Activated T-helper 17 cell treated with anti-CD3 and anti-CD28 coated beads, Interleukin-2, amount 50 U/mL, for 72 hours (primary cell): ENCODE measurements around the gene C1orf216. TPM values are rescaled to one million over a fixed set of nuclear protein-coding genes. Genes with fewer than 3 reads are reported as not detected.
"Not testable (repeated sequence)": the region's sequence is repeated elsewhere in the genome, so short reads cannot be mapped to it uniquely, and the experiment has no call there.

Source experiments
- ATAC-seq: fragments of 150-1000 bp; cut with Tn5 transposase; replicated peaks from 2 replicates; pipeline ENCODE4 v1.10.0; 2021; ENCODE audit warnings: mild to moderate bottlenecking, moderate library complexity
- H3K27ac Mint-ChIP-seq: one replicate; pipeline ENCODE4 v1.8.0; 2022; ENCODE audit warnings: mixed read lengths
- H3K27me3 Mint-ChIP-seq: one replicate; pipeline ENCODE4 v1.8.0; 2022; ENCODE audit warnings: mixed read lengths
- H3K36me3 Mint-ChIP-seq: one replicate; pipeline ENCODE4 v1.8.0; 2022; ENCODE audit warnings: low read depth, mild to moderate bottlenecking, mixed read lengths
- H3K4me1 Mint-ChIP-seq: one replicate; pipeline ENCODE4 v1.8.0; 2022; ENCODE audit warnings: mixed read lengths
- H3K4me3 Mint-ChIP-seq: one replicate; pipeline ENCODE4 v1.8.0; 2022; ENCODE audit warnings: mild to moderate bottlenecking, mixed read lengths
- H3K9me3 Mint-ChIP-seq: one replicate; pipeline ENCODE4 v1.8.0; 2022; ENCODE audit warnings: mixed read lengths
- total RNA-seq, 2 donors: library from RNA; stranded (reverse); gene quantifications; one replicate each; pipeline ENCODE4 v1.2.3, GENCODE V29; 2022

The C1orf216 gene
- total RNA-seq, 2 donors from 2014 or later: 11.5 to 21.1 TPM

DNA sequence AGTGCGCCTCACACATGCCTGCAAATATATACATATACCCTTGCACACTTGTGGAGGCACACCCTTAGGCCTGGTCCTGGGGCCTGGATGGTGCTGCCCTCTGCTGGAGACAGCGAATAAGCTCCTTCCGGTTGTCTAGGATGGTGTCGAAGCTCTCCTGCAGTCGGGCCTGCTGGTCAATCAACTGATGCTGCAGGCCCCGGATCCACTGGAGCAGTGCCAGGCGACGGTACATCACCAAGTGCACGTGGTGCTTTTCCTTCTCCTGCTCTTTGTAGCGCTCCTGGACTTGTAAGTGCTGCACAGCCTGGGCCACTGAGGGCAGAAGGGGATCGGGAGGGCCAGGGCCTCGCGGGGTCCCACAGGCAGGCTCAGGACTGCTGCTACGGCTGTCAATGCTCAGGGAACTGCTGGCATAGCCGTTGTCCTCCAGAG, 3.1 kb downstream of the C1orf216 start:
- Mint-ChIP-seq H3K27me3 (no peaks in the 10 kb centered on the region), H3K36me3 (peaks cover 37% of the 10 kb centered on the region), H3K9me3 (no peaks in the 10 kb centered on the region), H3K27ac (peak overlapping the region; percentile 57), H3K4me1 (peaks cover 39% of the 10 kb centered on the region), H3K4me3 (peak overlapping the region; percentile 64)
- peak; percentile 62 for ATAC-seq

DNA sequence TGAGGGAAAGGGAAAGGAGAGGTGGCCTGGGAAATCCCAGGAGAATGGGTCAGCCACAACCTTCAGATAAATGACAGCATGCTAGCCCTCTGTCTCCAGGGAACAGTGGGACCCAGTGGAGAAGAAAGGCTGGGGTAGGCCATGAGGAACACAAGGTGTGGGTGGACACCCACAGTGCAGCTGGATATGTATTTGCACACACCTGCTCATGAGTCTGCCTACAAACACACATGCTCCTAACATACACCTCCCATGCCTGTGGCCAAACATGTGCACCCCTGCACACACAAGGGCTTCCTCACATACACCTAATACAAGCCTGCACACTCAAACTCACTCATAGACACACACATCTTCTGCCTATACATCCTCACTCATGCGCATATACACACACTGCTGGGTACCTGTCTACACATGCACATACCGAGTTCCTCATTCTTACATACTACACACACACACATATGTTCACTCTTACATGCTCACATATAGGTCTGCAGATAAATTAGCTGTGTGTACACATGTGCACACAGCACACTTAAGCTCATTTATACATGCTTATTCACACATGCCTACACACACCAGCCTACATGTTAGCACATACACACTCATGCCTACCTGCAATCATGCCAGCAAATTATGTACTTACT, 3.6 kb downstream of the C1orf216 start:
- Mint-ChIP-seq H3K27ac (peak overlapping the region; percentile 57), H3K4me3 (peak overlapping the region; percentile 64), H3K4me1 (peaks cover 39% of the 10 kb centered on the region), H3K27me3 (no peaks in the 10 kb centered on the region), H3K9me3 (no peaks in the 10 kb centered on the region), H3K36me3 (peaks cover 39% of the 10 kb centered on the region)
- no peak for ATAC-seq

DNA sequence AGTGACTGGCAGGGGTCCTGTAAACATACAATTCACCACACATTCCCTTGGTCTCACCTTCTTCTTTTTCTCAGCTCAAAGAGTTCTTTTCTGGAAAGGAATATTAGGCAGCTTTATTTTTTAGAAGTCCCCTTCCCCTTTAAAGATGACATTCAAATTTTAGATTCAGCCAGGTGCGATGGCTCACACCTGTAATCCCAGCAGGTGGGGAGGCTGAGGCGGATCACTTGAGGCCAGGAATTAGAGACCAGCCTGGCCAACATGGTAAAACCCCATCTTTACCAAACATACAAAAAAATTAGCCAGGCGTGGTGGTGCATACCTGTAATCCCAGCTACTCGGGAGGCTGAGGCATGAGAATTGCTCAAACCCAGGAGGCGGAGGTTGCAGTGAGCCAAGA, 7.6 kb downstream of the C1orf216 start:
- not testable (repeated sequence) for H3K4me3 Mint-ChIP-seq, H3K27ac Mint-ChIP-seq, H3K9me3 Mint-ChIP-seq, ATAC-seq
- Mint-ChIP-seq H3K27me3 (peaks cover 19% of the 10 kb centered on the region), H3K36me3 (peaks cover 34% of the 10 kb centered on the region), H3K4me1 (peaks cover 31% of the 10 kb centered on the region)

GRCh38 chr1:35708952-35709351, 9.7 kb downstream of the C1orf216 start:
- Mint-ChIP-seq H3K27ac (no peak overlapping the region), H3K4me1 (peaks cover 16% of the 10 kb centered on the region), H3K36me3 (peaks cover 15% of the 10 kb centered on the region), H3K27me3 (peaks cover 25% of the 10 kb centered on the region), H3K4me3 (peak overlapping the region; percentile 67), H3K9me3 (no peaks in the 10 kb centered on the region)
- ATAC-seq: no peak

DNA sequence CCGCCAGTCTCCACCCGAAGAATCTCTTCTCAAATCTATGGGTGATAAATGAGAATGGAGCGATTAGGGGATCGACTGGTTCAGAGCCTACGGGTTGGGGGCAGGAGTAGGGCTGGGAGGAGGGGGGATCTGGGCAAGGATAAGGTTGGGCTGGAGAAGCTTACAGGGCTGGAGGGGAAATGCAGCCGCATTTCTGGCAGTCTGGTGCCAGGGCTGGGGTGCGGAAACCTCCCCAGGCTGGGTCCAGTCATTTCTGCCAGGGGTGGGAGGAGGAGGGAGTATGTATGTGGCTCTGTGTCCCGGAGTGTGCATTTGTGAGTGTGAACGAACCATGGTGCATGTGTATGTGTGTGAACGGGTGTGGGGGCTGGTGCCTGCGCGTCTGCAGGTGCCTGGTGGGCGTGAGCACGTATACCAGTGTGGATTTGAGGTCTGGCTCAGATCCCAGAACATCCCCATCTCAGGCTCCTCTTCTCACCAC, 10.2 kb downstream of the C1orf216 start:
- no peaks in the 10 kb centered on the region for H3K9me3 Mint-ChIP-seq
- H3K4me1 Mint-ChIP-seq: peaks cover 16% of the 10 kb centered on the region
- H3K4me3 Mint-ChIP-seq: peak overlapping the region; percentile 67
- H3K27me3 Mint-ChIP-seq: peaks cover 25% of the 10 kb centered on the region
- H3K36me3 Mint-ChIP-seq: peaks cover 10% of the 10 kb centered on the region
- ATAC-seq: peak; percentile 60
- no peak overlapping the region for H3K27ac Mint-ChIP-seq

DNA sequence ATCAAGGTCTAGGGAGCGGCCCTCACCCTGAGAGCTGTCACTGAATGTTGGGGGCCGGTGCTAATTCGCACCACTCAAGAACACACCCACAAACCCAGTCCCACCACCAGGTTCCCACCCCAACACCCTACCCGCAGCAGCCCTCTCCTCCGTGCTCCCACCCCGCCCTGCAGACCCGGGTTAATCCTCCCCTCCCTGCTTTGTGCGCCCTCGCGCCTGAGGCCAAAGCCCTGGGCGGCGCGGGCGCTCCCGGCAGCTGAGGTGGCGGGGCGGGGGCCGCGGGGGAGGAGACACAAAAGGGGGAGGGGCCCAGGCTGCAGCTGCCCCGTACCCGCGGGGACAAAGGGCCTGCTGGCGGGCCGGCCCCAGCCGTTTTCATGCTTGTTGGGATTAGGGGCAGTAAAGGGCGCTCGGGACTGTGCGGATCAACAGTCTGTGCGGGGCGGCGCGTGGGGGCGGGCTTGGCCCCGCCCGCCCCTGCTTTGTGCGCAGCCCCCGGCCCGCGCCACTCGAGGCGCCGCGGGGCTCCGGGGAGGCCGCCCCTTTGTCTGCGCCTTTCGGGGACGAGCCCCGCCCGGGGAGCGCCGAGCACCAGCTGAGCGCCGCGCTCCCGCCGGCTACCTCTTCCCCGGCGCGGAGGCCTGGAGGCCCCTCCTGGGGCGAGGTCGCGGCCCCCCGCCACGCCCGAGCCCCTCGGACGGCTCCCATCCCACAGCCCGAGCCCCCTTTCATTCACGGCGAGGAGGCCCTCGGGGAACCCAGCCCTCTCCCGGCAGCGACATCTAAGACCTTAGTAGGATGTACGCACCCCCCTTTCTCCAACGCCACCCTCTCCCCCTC, 10.9 kb downstream of the C1orf216 start:
- peaks cover 8% of the 10 kb centered on the region for H3K36me3 Mint-ChIP-seq
- no peaks in the 10 kb centered on the region for H3K9me3 Mint-ChIP-seq
- peaks cover 16% of the 10 kb centered on the region for H3K4me1 Mint-ChIP-seq
- H3K27ac Mint-ChIP-seq: no peak overlapping the region
- ATAC-seq: peak; percentile 66
- peak overlapping the region; percentile 81 for H3K4me3 Mint-ChIP-seq
- H3K27me3 Mint-ChIP-seq: peaks cover 27% of the 10 kb centered on the region

DNA sequence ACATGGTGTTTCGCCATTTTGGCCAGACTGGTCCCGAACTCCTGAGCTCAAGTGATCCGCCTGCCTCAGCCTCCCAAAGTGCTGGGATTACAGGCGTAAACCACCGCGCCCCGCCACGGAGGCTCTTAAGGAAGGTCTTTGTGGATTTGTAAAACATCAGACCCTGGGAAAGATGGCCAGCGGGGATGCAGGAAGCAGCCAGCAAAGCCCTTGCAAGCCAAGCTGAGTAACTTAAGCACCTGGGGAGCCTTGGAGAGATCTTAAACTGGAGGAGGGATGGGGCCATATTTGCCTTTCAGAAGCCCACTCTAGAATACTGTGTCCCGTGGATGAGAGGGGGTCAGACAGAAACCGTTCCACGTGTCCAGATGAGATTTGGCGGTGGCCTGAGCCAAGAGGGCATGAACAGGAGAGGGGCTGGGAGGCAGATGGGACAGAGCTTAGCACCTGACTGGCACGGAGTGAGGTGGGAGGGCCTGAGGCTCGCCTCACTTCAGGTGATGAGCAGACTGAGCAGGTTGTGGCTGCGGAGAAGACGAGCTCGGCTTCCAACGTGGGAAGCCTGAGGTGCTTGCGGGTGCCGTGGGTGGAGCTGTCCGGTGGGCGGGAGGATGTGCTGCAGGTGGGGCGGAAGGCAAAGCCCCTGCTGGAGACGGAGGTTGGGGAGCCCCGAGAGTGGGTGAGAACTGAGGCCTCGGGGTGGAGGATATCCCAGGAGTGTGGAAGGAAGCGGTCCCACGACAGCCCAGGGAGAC, 11.7 kb downstream of the C1orf216 start:
- Mint-ChIP-seq H3K9me3 (no peaks in the 10 kb centered on the region), H3K4me1 (peaks cover 16% of the 10 kb centered on the region), H3K27me3 (peaks cover 32% of the 10 kb centered on the region), H3K36me3 (peaks cover 8% of the 10 kb centered on the region), H3K27ac (peak overlapping the region; percentile 59), H3K4me3 (peak overlapping the region; percentile 81)
- peak; percentile 20 for ATAC-seq

GRCh38 chr1:35702508-35702907, 16.2 kb downstream of the C1orf216 start:
- Mint-ChIP-seq H3K4me1 (peaks cover 6% of the 10 kb centered on the region), H3K9me3 (no peaks in the 10 kb centered on the region), H3K27ac (no peak overlapping the region), H3K36me3 (no peaks in the 10 kb centered on the region), H3K27me3 (peaks cover 45% of the 10 kb centered on the region), H3K4me3 (no peak overlapping the region)
- no peak for ATAC-seq

GRCh38 chr1:35699152-35699551, 19.5 kb downstream of the C1orf216 start:
- not testable (repeated sequence) for H3K9me3 Mint-ChIP-seq, H3K36me3 Mint-ChIP-seq, ATAC-seq, H3K27ac Mint-ChIP-seq, H3K4me1 Mint-ChIP-seq, H3K4me3 Mint-ChIP-seq
- H3K27me3 Mint-ChIP-seq: peaks cover 41% of the 10 kb centered on the region

DNA sequence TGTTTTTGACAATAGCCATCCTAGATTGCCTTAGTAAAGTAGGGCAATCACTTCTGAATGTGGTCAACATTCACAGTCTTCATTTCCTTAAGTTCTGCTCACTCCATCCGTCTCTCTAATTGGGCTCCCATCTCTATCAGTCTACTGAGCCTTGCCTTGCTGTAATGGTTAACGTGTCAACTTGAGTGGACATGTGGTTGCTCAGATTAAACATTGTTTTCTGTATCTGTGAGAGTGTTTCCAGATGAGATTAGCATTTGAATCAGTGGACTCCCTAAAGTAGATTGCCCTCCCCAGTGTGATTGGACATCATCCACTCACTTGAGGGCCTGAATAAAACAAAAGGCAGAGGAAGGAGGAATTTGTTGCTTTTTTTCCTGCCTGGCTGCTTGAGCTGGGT, 26.4 kb downstream of the C1orf216 start:
- H3K4me3 Mint-ChIP-seq: no peak overlapping the region
- no peak for ATAC-seq
- H3K27me3 Mint-ChIP-seq: peaks cover 19% of the 10 kb centered on the region
- no peaks in the 10 kb centered on the region for H3K9me3 Mint-ChIP-seq
- peaks cover 9% of the 10 kb centered on the region for H3K4me1 Mint-ChIP-seq
- no peaks in the 10 kb centered on the region for H3K36me3 Mint-ChIP-seq
- no peak overlapping the region for H3K27ac Mint-ChIP-seq

GRCh38 chr1:35691571-35692220, 27.0 kb downstream of the C1orf216 start:
- no peak for ATAC-seq
- H3K4me1 Mint-ChIP-seq: peaks cover 9% of the 10 kb centered on the region
- peaks cover 19% of the 10 kb centered on the region for H3K27me3 Mint-ChIP-seq
- no peak overlapping the region for H3K4me3 Mint-ChIP-seq
- no peak overlapping the region for H3K27ac Mint-ChIP-seq
- no peaks in the 10 kb centered on the region for H3K36me3 Mint-ChIP-seq
- no peaks in the 10 kb centered on the region for H3K9me3 Mint-ChIP-seq

DNA sequence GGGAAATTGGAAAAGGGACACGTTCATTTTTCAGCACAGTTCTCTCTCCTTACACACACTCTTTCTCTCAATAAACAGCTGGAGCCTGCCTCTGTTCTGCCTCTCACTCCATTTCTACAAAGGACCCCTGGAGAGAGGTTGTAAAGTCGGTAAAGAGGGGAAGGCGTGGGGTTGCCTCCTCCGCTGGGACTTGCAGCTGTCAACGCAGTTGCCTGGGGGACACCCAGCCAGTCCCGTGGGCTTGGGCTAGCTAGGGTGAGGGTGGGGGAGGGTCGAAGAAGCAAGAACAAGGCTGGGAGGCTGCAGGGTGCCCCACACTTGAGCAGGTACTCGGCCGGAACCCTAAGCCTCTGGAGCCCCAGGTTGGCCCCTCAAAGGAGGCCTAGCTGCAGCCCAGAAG, 27.6 kb downstream of the C1orf216 start:
- Mint-ChIP-seq H3K27ac (no peak overlapping the region), H3K27me3 (peaks cover 21% of the 10 kb centered on the region), H3K4me1 (peaks cover 9% of the 10 kb centered on the region), H3K9me3 (no peaks in the 10 kb centered on the region), H3K36me3 (no peaks in the 10 kb centered on the region), H3K4me3 (no peak overlapping the region)
- no peak for ATAC-seq

DNA sequence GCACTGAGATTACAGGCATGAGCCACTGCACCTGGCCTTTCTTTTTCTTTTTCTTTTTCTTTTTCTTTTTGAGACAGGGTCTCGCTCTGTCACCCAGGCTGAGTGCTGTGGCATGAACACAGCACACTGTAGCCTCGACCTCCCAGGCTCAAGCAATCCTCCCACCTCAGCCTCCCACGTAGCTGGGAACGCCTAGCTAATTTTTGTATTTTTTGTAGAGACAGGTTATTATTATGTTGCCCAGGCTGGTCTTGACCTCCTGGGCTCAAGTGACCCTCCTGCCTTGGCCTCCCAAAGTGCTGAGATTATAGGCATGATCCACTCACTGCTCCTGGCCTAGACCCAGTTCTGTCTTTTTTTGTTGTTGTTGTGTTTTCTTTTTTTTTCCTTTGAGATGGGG, 28.6 kb downstream of the C1orf216 start:
- not testable (repeated sequence) for H3K4me3 Mint-ChIP-seq, H3K9me3 Mint-ChIP-seq, H3K27ac Mint-ChIP-seq, ATAC-seq, H3K4me1 Mint-ChIP-seq, H3K36me3 Mint-ChIP-seq
- peaks cover 20% of the 10 kb centered on the region for H3K27me3 Mint-ChIP-seq

GRCh38 chr1:35688161-35688560, 30.5 kb downstream of the C1orf216 start:
- Mint-ChIP-seq H3K27ac (no peak overlapping the region), H3K4me1 (peaks cover 9% of the 10 kb centered on the region)
- no peak for ATAC-seq

More at GRCh38 chr1:35688161-35688560, 30.5 kb downstream of the C1orf216 start:
- H3K27me3 Mint-ChIP-seq: peaks cover 22% of the 10 kb centered on the region
- no peaks in the 10 kb centered on the region for H3K9me3 Mint-ChIP-seq
- H3K36me3 Mint-ChIP-seq: no peaks in the 10 kb centered on the region
- no peak overlapping the region for H3K4me3 Mint-ChIP-seq
